Mucosa of descending colon (tissue), 3 donors: ENCODE data around the gene SF1. TPM values are rescaled to one million over a fixed set of nuclear protein-coding genes. Genes with fewer than 3 reads are reported as not detected.

Source experiments
- ATAC-seq: fragments of 200-7000 bp; cut with Tn5 transposase; one replicate; pipeline ENCODE4 v1.9.1; 2020; ENCODE audit warnings: mild to moderate bottlenecking, moderate library complexity
- DNase-seq, 3 donors: peaks; one replicate each; pipeline ENCODE4 v3.0.0-alpha.2; 2020
- H3K36me3 ChIP-seq: fragments of 200-600 bp; one replicate; pipeline ENCODE4 v1.8.0; 2021; ENCODE audit warnings: low read depth, mild to moderate bottlenecking
- H3K4me1 ChIP-seq: fragments of 200-600 bp; one replicate; pipeline ENCODE4 v1.8.0; 2021; ENCODE audit warnings: low read depth, mild to moderate bottlenecking
- H3K4me3 ChIP-seq: fragments of 200-600 bp; one replicate; pipeline ENCODE4 v1.8.0; 2021; ENCODE audit warnings: mild to moderate bottlenecking
- H3K9me3 ChIP-seq: fragments of 200-600 bp; one replicate; pipeline ENCODE4 v1.8.0; 2021; ENCODE audit warnings: mild to moderate bottlenecking
- CTCF ChIP-seq: fragments of 200-600 bp; IDR thresholded peaks from one replicate; pipeline ENCODE4 v1.8.0; 2022; ENCODE audit warnings: antibody characterized with exemption, mild to moderate bottlenecking
- intact Hi-C, 2 donors: fragments of 100-400 bp; cut with DNase I in 1 of 2; cut with micrococcal nuclease in 1 of 2; formaldehyde crosslinking; loops; one replicate each; pipeline versions ENCODE4 v1.11.0 to v1.11.1; 2022; cut with DNase I, micrococcal nuclease
- total RNA-seq, 3 donors: library from RNA; stranded (reverse); fragmentation: NEBNext Ultra II Directional in 2 of 3; extraction: Animal tissue kit (Norgen Biotek cat#: 25700) in 2 of 3; gene quantifications; one replicate each; pipeline versions ENCODE4 v1.2.1 to v1.2.4, GENCODE V29; 2021 to 2023
- donor health status: DM: no; HTN: no; CAD: no; lungs with moderate emphysema.
- donor health status: DM: no; HTN: no; CAD: no.
- donor health status: DM: no; HTN: yes; CAD: no.

The SF1 gene
- total RNA-seq, 3 donors from 2014 or later = 223 to 317 (median 241) TPM

DNA sequence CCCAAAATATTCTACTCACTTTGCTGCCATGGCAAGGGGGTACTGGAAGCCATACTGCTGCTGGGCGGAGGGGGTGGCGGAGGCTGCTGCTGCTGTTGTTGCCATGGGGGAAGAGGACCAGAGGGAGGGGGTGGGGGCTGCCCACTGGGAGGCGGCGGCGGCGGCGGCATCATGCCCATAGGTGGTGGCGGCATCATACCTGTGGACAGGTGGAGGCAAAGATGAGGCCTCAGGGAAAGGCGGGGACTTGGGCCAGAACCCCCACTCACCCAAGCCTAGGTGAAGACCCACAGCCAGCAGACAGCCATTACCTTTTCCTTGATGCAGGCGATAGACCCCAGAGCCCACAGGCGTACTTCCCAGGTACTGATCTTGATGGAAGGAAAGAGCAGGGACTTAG is 11.5 kb downstream of the SF1 start:
- intact Hi-C loops = no loop called here
- Histone ChIP-seq H3K36me3 (peaks cover 53% of the 10 kb centered on the region), H3K4me1 (peaks cover 6% of the 10 kb centered on the region), H3K9me3 (no peaks in the 10 kb centered on the region), H3K4me3 (no peak overlapping the region)
- TF ChIP-seq CTCF = no peak
- no peak for ATAC-seq
- DNase-seq = peak in 1 of 3 donors; percentile 19

GRCh38 chr11:64765851-64766665 is 12.3 kb downstream of the SF1 start:
- Histone ChIP-seq H3K4me1 (peaks cover 6% of the 10 kb centered on the region), H3K4me3 (no peak overlapping the region), H3K36me3 (peaks cover 46% of the 10 kb centered on the region), H3K9me3 (no peaks in the 10 kb centered on the region)
- peak in 1 of 3 donors; percentile 27 for DNase-seq
- no peak for TF ChIP-seq CTCF
- no peak for ATAC-seq
- intact Hi-C loops = no loop called here

GRCh38 chr11:64765291-64765850 is 13.0 kb downstream of the SF1 start:
- Histone ChIP-seq H3K36me3 (peaks cover 40% of the 10 kb centered on the region), H3K4me1 (peaks cover 6% of the 10 kb centered on the region), H3K4me3 (no peak overlapping the region), H3K9me3 (no peaks in the 10 kb centered on the region)
- no peak for TF ChIP-seq CTCF
- peak in 1 of 3 donors; percentile 27 for DNase-seq
- intact Hi-C loops = no loop called here
- no peak for ATAC-seq

DNA sequence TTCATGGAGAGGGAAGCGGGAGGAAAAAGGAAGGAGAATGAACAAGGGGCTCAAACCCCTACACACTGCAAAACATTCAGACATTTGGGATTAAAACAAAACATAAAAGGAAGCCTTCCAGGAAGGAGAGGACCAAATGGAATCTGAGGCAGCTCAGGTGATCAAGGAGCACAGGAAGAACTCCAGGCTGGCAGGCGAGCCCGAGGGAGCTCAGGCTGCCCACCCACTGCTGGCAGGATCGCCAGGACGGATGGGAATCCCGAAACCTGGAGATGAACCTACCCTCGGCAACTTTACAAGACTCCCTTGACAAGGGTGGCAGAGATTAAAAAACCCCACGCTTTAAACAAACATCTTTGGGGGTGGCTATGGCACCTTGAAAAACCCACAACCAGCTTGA is 13.6 kb downstream of the SF1 start:
- intact Hi-C loops = no loop called here
- Histone ChIP-seq H3K4me1 (peaks cover 6% of the 10 kb centered on the region), H3K36me3 (peaks cover 39% of the 10 kb centered on the region), H3K4me3 (no peak overlapping the region), H3K9me3 (no peaks in the 10 kb centered on the region)
- ATAC-seq (no peak), DNase-seq (no peak)
- TF ChIP-seq CTCF = no peak

DNA sequence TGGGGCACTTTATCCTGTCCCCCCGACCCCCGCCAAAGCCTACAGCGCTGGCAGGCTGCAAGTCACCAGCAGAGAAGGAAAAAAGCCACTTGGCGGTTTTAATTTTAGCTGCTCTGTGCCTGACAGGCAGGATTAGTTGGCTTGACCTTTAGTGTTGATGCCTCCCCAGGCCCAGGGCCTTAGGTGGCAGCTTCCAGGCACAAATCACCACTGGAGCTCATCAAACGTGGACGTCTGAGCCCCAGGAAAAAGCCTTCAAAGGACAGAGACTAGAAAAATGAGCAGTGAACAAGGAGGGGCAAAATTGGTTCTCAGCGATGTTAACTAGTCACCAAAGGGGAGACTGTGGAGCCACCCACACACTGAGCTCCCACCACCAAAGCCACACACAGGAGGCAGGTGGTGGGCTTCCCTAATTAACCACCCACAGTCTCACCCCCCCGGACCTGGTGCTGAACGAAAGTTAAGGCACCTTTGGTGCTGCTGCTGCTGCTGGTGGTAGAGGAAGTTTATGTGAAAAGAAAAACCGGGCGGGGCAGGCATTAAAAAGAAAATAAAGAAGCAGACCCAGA is 14.2 kb downstream of the SF1 start:
- intact Hi-C loops = no loop called here
- H3K9me3 ChIP-seq = no peaks in the 10 kb centered on the region
- peaks cover 32% of the 10 kb centered on the region for H3K36me3 ChIP-seq
- TF ChIP-seq CTCF = no peak
- DNase-seq (peak in 2 of 3 donors; percentile 30 to 73), ATAC-seq (peak; percentile 33)
- H3K4me3 ChIP-seq = no peak overlapping the region
- peaks cover 6% of the 10 kb centered on the region for H3K4me1 ChIP-seq
